ENCODE measurements around the gene TAF10. TPM values are rescaled to one million over a fixed set of nuclear protein-coding genes. Genes with fewer than 3 reads are reported as not detected.

The TAF10 gene
- total and polyA plus RNA-seq, 9 donors: 40.0 to 183 (median 76.8) TPM

GRCh38 chr11:6566704-6567370 lies 45.2 kb downstream of the TAF10 start:
- H3K27ac ChIP-seq: no peak overlapping the region
- no peaks in the 10 kb centered on the region for H3K9me3 ChIP-seq
- TF ChIP-seq EP300 (IDR thresholded peaks at IDR 0.05): no peak
- TF ChIP-seq POLR2A (IDR thresholded peaks at IDR 0.05): no peak
- TF ChIP-seq CTCF (IDR thresholded peaks at IDR 0.05): no peak
- peaks cover 3% of the 10 kb centered on the region for H3K4me1 ChIP-seq (ENCODE audit: insufficient read depth)
- WGBS, 3 donors: 88 to 93% (median 90%) methylated on average over 13 of the region's 13 CpGs
- H3K4me3 ChIP-seq: no peak overlapping the region
- no peak for DNase-seq
- no peaks in the 10 kb centered on the region for H3K36me3 ChIP-seq
- intact Hi-C loops (cut with DNase I): no loop called here
- H3K27me3 ChIP-seq: no peaks in the 10 kb centered on the region

- intact Hi-C loops (cut with DNase I): no loop called here
- Histone ChIP-seq H3K4me1 (ENCODE audit: insufficient read depth) (peaks cover 3% of the 10 kb centered on the region), H3K27ac (no peak overlapping the region), H3K9me3 (no peaks in the 10 kb centered on the region), H3K4me3 (no peak overlapping the region), H3K27me3 (no peaks in the 10 kb centered on the region), H3K36me3 (no peaks in the 10 kb centered on the region)
- 83 to 87% (median 85%) methylated on average over 5 of the region's 5 CpGs for WGBS, 3 donors
- no peak for DNase-seq
- TF ChIP-seq CTCF (IDR thresholded peaks at IDR 0.05) (no peak), EP300 (IDR thresholded peaks at IDR 0.05) (no peak), POLR2A (IDR thresholded peaks at IDR 0.05) (no peak)
Observed at GRCh38 chr11:6565988-6566703, 45.9 kb downstream of the TAF10 start.

DNA sequence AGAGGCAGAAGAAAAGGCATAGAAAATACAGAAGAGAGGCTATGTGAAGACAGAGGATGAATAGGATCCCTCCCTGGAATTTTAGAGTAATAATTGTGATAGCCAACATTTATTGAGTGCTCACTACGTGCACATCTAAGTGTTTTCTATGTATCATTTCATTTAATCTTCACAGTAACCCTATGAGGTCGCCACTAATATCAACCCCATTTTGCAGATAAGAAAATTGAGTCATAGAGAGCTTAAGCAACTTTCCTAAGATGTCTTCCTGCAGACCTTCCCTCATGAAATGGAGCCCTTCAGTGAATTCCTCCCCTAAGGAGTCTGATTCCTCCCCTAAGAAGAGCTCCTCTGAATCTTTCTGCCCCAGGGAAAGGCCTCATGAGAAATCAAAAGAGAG lies 46.7 kb downstream of the TAF10 start:
- Histone ChIP-seq H3K4me3 (no peak overlapping the region), H3K36me3 (no peaks in the 10 kb centered on the region), H3K27me3 (no peaks in the 10 kb centered on the region), H3K27ac (no peak overlapping the region), H3K9me3 (no peaks in the 10 kb centered on the region), H3K4me1 (ENCODE audit: insufficient read depth) (peaks cover 3% of the 10 kb centered on the region)
- intact Hi-C loops (cut with DNase I): no loop called here
- no peak for DNase-seq
- 68 to 89% (median 89%) methylated on average over 2 of the region's 2 CpGs for WGBS, 3 donors
- no peak for TF ChIP-seq POLR2A (IDR thresholded peaks at IDR 0.05)
- TF ChIP-seq EP300 (IDR thresholded peaks at IDR 0.05): no peak

- Histone ChIP-seq H3K4me3 (no peak overlapping the region), H3K27me3 (no peaks in the 10 kb centered on the region), H3K4me1 (ENCODE audit: insufficient read depth) (peaks cover 2% of the 10 kb centered on the region), H3K36me3 (no peaks in the 10 kb centered on the region), H3K27ac (no peak overlapping the region), H3K9me3 (no peaks in the 10 kb centered on the region)
- 77 to 82% (median 77%) methylated on average over 10 of the region's 10 CpGs for WGBS, 3 donors
- no peak for DNase-seq
- intact Hi-C loops (cut with DNase I): no loop called here
- TF ChIP-seq EP300 (IDR thresholded peaks at IDR 0.05) (no peak), CTCF (IDR thresholded peaks at IDR 0.05) (no peak), POLR2A (IDR thresholded peaks at IDR 0.05) (no peak)
Observed at GRCh38 chr11:6563667-6564066, 48.3 kb downstream of the TAF10 start.

- no peaks in the 10 kb centered on the region for H3K9me3 ChIP-seq
- TF ChIP-seq CTCF (IDR thresholded peaks at IDR 0.05): no peak
- TF ChIP-seq EP300 (IDR thresholded peaks at IDR 0.05): no peak
- no peak for TF ChIP-seq POLR2A (IDR thresholded peaks at IDR 0.05)
- no peak overlapping the region for H3K4me3 ChIP-seq
- no peaks in the 10 kb centered on the region for H3K36me3 ChIP-seq
- H3K27ac ChIP-seq: no peak overlapping the region
- no peak for DNase-seq
- H3K4me1 ChIP-seq (ENCODE audit: insufficient read depth): no peaks in the 10 kb centered on the region
- 88 to 93% (median 89%) methylated on average over 4 of the region's 4 CpGs for WGBS, 3 donors
- intact Hi-C loops (cut with DNase I): no loop called here
- H3K27me3 ChIP-seq: no peaks in the 10 kb centered on the region
Observed at GRCh38 chr11:6563121-6563619, 48.8 kb downstream of the TAF10 start.
